Thyroid gland (tissue), 4 donors: ENCODE data around the gene IMPDH1.

ENCODE experiments used
- CTCF ChIP-seq, 6 experiments: fragments of 200-600 bp in 3 of 6; fragments of 450-650 bp in 3 of 6; sonication (generic) in 3 of 6; IDR thresholded peaks; one replicate each; pipeline ENCODE4 v1.5.1; 2016 to 2019; ENCODE audit warnings: antibody characterized with exemption in 6 of 6, mild to moderate bottlenecking in 2 of 6, inconsistent platforms in 1 of 6, moderate library complexity in 1 of 6
- POLR2A ChIP-seq, 2 donors: fragments of 450-650 bp; IDR thresholded peaks; one replicate each; pipeline ENCODE4 v1.6.1; 2017; ENCODE audit warnings: antibody characterized with exemption in 2 of 2, mild to moderate bottlenecking in 2 of 2, moderate library complexity in 1 of 2

GRCh38 chr7:128383776-128384175 is 26.0 kb downstream of the IMPDH1 start:
- TF ChIP-seq CTCF (IDR thresholded peaks at IDR 0.05) (no peak), POLR2A (IDR thresholded peaks at IDR 0.05) (no peak)
